NCI-H1436 treated with DMSO at 0.1 percent for 48 hours (cell line): ENCODE data around the gene PDGFRB.
"Not testable (repeated sequence)": the region's sequence is repeated elsewhere in the genome, so short reads cannot be mapped to it uniquely, and the experiment has no call there.

Experiments
- DNase-seq: peaks from one replicate; lab custom pipeline; 2025; lab: John Stamatoyannopoulos, UW

The PDGFRB gene

DNA sequence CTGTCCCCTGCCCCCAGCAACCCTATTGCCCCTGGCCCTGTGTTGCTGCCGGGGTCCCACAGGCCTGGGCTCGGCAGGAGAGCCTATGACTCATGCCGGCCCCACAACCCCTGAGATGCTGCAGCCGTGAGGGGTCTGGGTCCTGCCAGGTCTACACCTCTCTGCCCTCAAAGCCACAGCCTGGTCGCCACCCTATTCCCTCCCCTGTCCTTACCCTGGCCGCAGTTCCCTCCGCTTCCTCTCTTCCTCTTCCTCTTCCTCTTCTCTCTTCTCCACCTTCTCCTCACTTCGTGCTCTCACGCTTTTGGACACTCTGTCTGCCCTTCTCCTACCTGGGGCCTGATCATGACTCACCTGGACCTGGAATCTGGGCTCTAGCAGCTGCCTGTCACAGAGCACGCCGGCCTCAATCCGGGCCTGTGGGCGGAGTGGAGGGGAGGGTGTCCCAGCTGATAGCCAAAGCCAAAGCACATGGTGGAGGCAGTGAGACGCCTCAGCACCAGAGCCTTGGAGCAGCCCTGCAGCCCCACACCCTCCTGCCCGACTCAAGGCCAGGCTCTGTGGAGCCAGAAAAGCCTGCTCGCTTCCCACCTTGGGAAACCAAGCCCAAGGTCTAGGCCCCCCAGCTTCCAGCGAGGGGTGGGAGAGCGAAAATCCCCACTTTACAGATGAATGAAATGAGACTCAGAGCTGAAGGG is 42.4 kb downstream of the PDGFRB start:
- no peak for DNase-seq

DNA sequence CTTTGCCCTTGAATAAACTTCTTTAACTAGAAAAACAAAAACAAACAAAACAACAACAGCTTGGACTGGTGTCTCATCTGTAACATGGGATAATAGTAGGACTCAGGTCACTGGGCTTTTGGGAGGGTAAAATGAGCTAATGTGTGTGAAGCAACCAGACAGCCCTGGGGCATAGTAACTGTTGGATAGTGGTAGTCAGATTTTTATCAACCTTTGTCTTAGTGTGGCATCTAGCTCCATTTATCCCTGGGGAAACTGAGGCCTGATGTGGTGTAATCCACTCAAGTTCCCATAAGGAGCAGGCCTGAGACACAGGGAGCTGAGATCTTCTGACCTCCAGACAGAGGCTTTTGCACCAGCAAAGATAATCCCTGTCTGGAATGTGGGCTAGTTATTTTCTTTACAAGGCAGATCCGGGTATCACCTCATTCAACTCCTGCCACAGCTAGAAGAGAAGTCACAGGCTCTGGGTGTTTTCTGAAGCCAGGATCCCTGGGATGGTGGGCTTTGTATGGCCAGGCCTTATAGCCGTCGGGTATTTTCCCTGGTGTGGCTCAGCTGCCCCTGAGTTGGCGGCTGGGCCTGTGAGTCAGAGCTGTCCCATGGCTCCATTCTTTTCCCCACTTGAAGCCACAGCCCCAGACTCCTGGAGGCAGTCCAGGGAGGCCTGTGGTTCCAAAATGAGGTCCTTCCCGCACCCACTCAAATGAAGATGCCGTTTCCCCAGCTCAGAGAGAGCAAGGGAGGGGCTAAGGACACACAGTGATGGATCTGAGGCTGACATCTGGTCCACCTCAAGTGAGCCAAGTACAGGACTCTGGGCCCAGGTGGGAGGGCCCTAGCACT is 43.2 kb downstream of the PDGFRB start:
- no peak for DNase-seq

DNA sequence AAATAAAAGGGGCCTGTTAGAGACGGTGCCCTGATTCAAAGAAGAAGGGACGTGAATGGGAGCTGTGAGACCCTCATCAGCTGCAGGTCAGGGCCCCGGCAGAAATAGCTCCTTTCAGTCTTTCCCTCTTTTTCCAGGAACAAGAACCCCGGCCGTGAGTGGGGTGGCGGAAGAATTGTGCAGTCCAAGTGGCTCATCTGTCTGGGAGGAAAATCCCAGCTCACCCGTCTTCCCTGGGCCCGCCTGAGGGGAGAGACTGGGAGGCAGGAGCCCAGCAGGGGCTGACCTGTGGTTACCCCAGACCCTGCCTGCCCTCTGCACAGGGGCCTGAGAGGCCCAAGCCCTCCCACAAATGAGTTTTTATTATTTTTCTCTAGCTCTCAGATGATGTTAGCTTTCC is 44.5 kb downstream of the PDGFRB start:
- DNase-seq: no peak

DNA sequence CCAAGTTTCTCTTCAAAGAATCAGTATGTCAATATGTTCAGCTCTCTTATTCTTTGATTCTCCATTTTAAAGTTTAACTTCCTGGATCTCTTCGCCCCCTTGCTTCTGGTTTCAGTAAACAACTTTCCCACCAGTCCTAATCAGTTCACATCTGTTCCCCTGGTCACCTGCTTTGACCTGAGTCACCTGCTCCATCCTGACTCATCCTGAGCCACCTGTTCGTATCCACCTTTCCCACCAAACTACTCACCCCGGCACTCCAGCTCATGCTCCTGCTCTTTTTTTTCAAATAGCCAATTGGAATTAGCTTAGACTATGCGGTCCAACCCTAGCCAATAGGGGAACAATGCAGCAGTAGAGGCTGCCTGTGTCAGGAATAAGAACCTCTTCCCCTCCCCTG is 45.7 kb downstream of the PDGFRB start:
- no peak for DNase-seq

DNA sequence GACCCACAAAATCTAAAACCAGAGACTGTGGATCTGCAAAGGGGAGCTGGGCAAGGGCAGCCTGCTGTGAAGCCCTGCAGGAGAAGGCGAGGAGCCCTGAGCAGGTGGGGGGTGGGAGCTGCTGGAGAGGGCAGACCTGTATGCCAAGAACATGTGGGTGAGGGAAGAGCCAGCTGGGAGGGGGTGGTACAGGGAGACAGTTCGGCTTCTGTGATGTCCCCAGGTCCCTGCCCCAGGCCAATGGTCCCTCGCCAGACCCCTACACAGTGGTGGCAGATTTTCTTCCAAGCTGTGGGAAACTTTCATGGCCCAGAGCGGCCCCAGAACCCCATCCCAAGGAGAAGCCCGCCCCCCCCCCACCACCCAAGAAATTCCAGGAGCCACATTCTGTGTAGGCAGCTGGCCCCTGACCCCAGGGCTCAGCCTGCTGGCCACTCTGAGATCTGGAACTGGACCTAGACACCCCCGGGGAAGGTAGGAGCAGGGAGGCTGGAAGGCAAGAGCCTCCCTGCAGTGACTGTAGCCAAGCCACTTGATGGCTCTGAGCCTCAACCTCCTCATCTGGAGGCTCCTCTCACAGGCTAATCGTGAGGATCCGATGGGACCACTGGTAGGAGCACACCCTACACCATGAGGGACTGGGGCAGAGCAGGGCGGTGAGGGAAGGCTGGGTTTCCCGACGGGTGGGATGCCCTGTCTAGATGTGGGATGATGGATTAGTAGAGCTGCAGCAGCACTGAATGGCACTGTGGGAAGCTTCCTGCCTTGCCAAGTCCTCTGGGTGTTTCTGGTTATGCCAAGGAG is 46.7 kb downstream of the PDGFRB start:
- DNase-seq: no peak

DNA sequence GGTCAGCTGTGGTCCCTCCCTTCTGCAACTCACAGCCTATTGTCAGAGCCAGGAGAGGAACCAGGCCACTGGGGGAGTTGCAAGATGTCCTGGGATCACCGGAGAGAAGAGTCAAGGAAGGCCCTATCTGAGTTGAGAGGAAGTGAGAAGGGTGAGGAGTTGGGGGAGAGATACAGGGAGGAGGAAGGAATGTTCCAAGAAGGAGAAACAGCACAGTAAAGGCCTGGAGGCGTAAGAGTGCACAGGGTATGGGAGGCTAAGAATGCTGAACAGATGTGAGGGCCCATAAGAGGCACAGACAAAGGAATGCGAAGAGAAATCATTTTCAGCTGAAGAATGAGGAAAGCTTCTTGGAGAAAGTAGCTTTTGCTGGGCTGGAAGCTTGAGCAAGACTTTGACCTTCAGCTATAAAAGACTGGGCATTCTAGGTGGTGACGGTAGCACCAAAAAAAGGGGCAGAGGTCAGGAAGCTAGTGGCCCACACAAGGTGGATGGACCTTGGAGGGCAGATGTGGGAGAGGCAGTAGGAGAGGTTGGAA is 47.7 kb downstream of the PDGFRB start:
- DNase-seq: no peak

DNA sequence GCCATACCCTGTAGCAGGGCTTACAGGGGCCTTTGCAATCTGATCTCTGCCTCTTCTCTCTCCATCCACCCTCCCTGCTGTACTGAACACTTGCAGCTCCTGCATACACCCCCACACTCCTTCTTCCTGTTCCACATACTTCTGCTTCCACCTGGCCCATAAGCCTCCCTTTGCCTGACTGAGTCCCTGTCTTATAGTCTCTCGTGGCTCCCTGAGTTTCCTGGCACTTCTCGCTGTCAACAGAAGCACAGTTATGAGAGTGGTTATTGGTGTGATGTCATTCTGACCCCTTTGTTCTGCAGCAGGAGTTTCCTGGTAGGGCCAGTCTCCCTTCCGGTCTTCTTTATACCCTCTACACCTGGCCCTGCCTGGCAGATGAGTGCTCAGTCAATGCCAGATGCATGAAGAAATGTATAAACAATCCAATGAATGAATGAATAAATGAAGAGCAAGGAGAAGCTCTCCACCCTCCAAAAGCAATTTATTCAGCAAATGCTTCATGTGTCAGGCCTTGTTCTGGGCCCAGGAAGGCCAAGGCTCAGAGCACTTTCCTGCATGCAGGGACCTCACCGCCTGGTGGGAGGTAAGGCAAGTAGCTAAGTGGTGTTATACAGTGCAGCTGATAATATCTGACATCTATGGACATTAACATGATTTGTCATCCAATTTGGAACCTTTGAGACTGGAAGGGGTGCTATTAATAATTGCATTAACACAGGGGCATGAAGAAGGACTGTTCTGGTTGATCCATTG is 48.8 kb downstream of the PDGFRB start:
- no peak for DNase-seq

DNA sequence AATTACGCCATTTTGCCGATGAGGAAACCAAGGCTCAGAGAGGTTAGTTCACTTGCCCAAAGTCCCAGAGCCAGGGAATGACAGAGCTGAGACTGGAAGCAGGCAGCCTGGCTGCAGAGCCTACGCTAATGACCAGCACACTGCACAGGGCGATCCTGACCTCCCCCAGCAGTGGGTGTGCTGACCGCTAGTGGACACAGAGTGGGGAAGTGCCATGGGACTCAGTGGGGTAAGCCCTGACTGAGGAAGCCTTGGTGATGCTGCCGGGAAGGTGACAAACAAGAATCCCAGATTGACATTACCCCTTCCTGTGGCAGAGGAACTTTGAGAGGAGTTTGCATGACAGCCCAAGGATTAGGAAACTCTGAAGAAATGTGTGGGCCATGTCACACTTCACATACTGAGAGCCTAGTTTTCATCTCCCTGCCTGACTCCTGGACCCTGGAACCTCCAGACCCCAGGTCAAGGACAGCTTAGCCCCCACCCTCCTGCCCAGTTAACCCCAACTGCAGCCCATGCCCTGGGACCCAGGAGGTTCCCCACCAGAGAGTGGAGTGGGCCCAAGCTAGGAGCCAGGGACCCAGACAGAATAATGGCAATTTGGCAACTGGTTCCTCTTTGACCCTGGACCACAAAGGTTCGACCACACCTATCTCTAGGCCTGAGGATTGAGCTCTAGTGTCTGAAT is 49.6 kb downstream of the PDGFRB start:
- no peak for DNase-seq

DNA sequence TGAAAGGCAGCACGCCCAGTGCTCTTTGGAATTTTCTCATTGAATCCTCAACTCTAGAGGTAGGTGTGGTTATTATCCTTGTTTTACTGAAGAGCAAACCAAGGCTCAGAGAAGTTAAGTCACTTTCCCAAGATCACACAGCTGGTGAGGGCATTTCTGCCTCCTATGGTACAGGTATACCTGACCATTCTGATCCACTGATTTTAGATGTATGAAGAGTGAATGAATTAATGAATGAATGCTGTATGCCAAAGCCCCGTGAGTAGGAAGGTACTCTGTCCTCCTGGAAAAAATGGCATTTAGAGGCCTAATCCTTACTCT is 51.1 kb downstream of the PDGFRB start:
- DNase-seq: no peak

DNA sequence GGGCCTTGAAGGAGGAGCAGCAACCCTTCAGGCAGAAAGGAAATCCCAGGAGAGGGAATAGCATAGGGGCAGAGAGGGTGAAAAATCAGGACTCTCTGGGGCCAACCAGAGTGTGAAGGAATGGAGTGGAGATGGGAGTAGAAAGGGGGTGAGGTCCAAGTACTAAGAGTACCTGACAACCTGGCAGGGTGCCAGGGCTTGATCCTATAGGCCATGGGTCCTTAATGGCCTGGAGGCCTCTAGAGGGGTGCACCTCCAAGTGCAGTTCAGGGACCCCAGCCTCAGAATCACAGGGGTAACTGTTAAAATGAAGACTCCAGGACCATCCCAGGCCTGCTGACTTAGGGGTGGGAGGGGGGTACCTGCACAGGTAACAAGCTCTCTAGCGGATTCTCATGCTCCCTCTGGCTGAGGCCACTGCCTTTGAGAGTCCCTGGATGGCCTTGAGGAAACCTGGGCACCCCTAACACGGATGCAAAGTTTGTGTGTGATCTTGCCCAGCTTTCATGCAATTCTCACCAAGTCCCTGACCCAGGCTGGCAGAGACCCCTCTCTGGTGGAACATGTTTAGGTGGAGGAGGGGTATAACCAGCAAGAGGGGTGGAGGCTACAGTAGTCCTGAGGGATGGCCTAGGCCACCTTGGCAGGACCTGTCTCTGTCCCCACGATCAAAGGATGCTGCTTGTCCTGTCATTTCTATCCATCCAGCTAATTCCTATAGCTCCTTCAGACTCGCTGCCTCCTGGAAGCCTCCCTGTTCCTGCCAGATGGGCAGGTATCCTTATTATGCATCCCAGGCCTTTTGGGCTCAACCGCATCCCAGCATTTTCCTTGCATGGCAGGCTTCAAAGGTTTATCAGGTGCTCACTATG is 51.7 kb downstream of the PDGFRB start:
- no peak for DNase-seq

DNA sequence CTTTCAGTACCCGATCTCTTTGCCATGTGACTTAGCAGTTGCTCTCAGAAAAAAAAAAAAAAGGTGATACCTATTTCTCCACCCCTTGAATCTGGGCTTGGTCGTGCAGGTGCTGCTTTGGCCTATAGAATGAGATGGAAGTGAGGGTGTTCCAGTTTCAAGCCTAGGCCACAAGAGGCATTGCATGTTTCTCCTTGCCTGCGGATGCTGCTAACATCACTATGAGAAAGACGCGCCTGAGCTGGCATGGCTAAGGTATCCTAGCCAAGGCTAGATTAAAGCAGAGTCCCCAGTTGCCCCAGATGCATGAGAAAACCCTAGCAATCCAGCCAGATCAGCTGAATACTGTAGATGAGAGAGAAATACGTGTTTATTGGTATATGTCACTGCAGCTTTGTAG is 54.6 kb downstream of the PDGFRB start:
- no peak for DNase-seq

DNA sequence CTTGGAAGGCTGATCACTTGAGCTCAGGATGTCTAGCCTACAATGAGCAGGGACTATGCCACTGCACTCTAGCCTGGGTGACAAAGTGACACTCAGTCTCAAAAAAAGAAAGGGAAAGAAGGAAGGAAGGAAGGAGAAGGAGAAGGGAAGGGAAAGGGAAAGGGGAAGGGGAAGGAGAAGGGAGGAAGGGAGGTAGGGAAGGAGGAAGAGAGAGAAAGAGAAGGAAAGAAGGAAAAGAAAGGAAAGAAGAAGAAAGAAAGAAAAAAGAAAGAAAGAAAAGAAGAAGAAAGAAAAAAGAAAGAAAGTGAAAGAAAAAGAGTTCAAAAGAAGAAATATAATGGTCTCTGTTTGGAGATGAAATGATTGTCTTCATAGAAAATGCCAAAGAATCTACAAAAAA is 58.5 kb downstream of the PDGFRB start:
- no peak for DNase-seq

DNA sequence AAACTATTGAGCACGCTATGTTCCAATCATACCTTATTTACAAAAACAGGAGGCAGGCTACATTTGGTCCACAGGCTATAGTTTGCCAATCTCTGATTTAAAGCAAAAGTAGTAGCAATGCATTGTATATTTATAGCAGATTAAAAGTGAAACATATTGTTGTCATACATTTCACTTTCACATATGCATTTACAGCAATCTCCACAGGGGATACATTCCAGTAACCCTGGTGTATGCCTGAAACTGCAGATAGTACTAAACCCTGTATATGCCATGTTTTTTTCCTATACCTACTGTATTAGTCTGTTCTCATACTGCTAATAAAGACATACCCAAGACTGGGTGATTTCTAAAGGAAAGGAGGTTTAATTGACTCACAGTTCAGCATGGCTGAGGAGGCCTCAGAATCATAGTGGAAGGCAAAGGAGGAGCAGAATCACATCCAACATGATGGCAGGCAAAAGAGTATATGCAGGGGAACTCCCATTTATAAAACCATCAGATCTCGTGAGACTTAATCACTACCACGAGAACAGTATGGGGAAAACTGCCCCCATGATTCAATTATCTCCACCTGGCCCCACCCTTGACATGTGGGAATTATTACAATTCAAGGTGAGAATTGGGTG is 63.4 kb downstream of the PDGFRB start:
- DNase-seq: no peak

DNA sequence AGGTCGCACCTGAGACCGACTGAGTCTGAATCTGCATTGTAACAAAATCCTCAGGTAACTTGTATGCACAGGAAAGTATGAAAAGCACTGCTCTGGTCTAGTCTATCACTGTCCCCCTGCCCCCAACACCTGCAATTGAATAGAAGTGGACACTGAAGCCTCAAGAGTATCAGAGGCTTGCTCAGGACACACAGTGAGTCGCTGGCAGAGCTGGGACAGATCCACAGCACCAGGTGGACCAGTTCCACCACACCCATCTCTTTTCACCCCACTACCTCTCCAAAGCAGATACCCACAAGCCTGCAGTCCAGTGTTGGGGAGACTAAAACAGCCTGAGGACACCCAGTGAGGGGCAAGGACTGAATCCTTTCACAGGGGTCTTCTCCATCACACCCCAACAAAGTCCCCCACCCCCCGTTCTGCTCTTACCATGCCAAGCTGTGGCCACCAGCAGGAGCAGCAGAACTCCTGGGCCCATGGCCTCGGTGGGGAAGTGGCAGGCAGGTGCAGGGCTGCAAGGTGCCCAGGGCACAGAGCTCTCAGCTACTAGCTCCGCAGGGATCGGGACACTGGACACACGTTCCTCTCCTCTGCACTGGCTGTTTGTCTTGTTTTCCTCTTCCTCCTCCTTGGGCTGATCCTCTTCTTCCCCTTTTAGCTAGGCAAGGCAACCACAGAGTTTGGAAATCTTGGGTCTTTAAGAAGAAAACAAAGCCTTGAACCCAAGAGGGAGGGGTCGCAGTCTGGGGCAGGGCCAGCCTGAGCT is 69.5 kb downstream of the PDGFRB start, which contains the start of gene CSF1R:
CSF1R (minus strand) TSS at position 605 of the 766 bp plus-strand sequence; CDS start at position 478, 127 bp downstream.
- no peak for DNase-seq

DNA sequence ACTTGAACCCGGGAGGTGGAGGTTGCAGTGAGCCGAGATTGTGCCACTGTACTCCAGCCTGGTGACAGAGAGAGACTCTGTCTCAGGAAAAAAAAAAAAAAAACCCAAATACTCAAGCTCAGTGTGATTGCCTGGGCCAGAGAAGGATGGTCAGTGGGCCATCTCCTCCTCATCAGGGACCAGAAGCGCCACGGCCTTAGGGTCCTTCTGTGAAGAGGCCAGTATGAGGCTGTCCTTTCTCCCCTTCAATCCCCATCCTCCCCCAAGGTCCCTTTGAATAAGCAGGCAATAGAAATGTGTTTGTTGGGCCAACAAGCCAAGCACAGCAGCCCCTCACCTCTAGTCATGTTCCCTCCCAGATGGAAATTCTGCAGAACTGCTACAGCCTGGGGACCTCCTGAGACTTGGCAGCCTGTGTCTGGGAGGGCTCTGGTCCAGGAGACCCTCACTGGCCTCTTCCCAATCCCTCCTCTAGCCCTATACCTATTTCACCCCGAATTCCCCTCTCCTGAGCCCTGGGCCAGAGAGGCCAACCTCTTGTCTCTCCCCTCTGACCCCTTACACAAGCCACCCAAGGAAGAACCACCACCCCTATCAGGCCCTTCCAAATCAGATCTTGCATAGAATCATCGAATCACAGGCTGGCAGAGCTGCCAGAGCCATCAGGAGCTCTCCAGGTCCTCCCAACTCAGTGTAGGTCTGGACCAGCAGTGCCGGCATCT is 70.3 kb downstream of the PDGFRB start:
- no peak for DNase-seq

DNA sequence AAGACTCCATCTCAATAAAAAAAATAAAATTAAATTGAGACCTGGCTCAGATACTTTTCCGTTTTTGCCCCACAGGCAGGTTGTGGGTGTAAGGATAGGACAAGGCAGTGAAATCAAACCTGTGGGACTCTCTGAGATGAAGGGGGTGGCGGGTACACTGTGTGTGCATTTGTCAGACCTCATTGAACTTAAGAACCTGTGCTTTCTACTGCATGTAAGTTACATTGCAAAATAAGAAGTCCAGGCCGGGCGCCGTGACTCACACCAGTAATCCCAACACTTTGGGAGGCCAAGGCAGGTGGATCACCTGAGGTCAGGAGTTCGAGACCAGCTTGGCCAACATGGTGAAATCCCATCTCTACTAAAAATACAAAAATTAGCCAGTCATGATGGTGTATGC is 70.9 kb downstream of the PDGFRB start:
- DNase-seq: not testable (repeated sequence)

DNA sequence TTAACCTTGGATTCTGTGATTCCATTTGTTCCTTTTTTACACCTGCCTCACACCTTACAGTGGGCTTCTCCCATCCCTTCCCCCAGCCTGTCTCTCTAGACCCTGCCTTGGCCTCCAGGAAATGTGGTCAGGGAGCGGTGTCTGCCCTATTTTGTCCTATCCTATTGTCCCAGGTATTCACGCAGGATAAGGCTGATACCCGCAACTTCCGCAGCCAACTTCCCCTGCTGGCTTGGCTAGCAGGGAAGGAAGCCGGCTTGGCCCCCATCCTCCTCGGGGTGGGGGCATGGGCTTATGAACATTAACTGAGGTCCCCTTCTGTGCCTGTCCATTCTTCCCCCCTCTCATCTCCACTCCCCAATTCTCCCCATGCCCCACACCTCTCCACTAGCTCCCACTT is 72.8 kb downstream of the PDGFRB start:
- DNase-seq: no peak

DNA sequence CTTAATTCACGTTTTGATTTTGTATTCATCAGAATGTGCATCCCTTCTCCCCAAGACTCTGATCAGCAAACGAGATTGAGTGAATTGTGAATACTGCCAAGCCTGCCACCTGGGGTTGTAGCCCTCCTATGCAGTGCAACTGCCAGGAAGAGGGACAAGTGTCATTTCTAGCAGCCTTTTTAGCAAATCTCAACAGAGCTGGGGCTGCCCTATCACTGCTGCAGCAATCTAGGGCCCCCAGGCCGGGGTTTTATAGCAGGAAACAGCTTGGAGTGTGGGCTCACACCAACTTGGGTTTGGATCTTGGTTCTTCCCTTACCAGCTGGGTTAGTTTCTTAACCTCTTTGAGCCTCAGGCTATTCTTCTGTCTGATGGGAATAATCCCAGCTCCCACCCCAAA is 73.3 kb downstream of the PDGFRB start:
- DNase-seq: no peak
